H1 (cell line): ENCODE data around the gene FAAH. TPM values are rescaled to one million over a fixed set of nuclear protein-coding genes. Genes with fewer than 3 reads are reported as not detected.

Experiments
- CTCF ChIA-PET: fragments of 300-600 bp; sonication (Branson Sonifier 250); formaldehyde crosslinking; loops from one replicate; lab custom pipeline; 2021; ENCODE audit not compliant: partially characterized antibody; lab: Charles Lee
- POLR2A ChIA-PET: fragments of 300-600 bp; sonication (Branson Sonifier 250); formaldehyde crosslinking; loops from one replicate; lab custom pipeline; 2021; ENCODE audit warnings: inconsistent platforms; ENCODE audit not compliant: partially characterized antibody; lab: Charles Lee
- DNase-seq, 2 experiments: peaks; one replicate each; pipeline versions ENCODE4 v3.0.0 to v3.0.0-alpha.2; 2010 to 2022; ENCODE audit warnings: low spot score in 2 of 2, low read depth in 1 of 2, mixed read lengths in 1 of 2
- FAIRE-seq: peaks from 2 replicates; lab custom pipeline; 2011; peaks lifted over from hg19 to GRCh38; lab: Jason Lieb, UNC
- H2AFZ ChIP-seq: 2 replicates; pipeline ENCODE4 v1.8.1; 2012; ENCODE audit warnings: low read length, inconsistent platforms
- H2AK5ac ChIP-seq: 2 replicates; pipeline ENCODE4 v1.6.1; 2013; ENCODE audit warnings: low read depth, low read length
- H2BK120ac ChIP-seq: replicated peaks from 2 replicates; pipeline ENCODE3; 2013; ENCODE audit warnings: low read depth, low read length, inconsistent platforms
- H2BK12ac ChIP-seq: 2 replicates; pipeline ENCODE4 v1.6.1; 2013; ENCODE audit warnings: low read depth, low read length
- H2BK15ac ChIP-seq: 2 replicates; pipeline ENCODE4 v1.6.1; 2013; ENCODE audit warnings: low read length
- H2BK20ac ChIP-seq: 2 replicates; pipeline ENCODE4 v1.6.1; 2013; ENCODE audit warnings: low read length
- H2BK5ac ChIP-seq: 2 replicates; pipeline ENCODE4 v1.6.1; 2013; ENCODE audit warnings: low read depth, low read length
- H3K14ac ChIP-seq: 2 replicates; pipeline ENCODE4 v1.6.1; 2013; ENCODE audit warnings: inconsistent platforms; ENCODE audit not compliant: insufficient read length
- H3K18ac ChIP-seq: 2 replicates; pipeline ENCODE4 v1.6.1; 2013; ENCODE audit warnings: low read length; ENCODE audit errors: extremely low read depth
- H3K23ac ChIP-seq: 2 replicates; pipeline ENCODE4 v1.6.1; 2013; ENCODE audit warnings: inconsistent platforms; ENCODE audit not compliant: insufficient read length
- H3K23me2 ChIP-seq: 2 replicates; pipeline ENCODE4 v1.6.1; 2013; ENCODE audit warnings: low read depth, low read length
- H3K27ac ChIP-seq: 2 replicates; pipeline ENCODE4 v1.6.1; 2011; ENCODE audit warnings: low read depth, low read length, inconsistent platforms
- H3K27me3 ChIP-seq, 4 experiments: replicated peaks in 1 of 4; 1 replicate in 1 of 4; 2 replicates in 3 of 4; pipeline versions ENCODE4 v1.6.1 to v1.8.1; 2011 to 2013; ENCODE audit warnings: low read length in 3 of 4, mild to moderate bottlenecking in 3 of 4, inconsistent platforms in 2 of 4, mixed read lengths in 2 of 4, moderate library complexity in 1 of 4; ENCODE audit not compliant: control insufficient read depth in 3 of 4, insufficient read depth in 3 of 4; ENCODE audit errors: extremely low read depth in 1 of 4
- H3K36me3 ChIP-seq, 4 experiments: 2 replicates each; pipeline versions ENCODE4 v1.6.1 to v1.8.1; 2011 to 2013; ENCODE audit warnings: mild to moderate bottlenecking in 4 of 4, low read length in 3 of 4, moderate library complexity in 2 of 4, control low read depth in 1 of 4, inconsistent platforms in 1 of 4; ENCODE audit not compliant: insufficient read depth in 4 of 4, control insufficient read depth in 2 of 4
- H3K4ac ChIP-seq: replicated peaks from 2 replicates; pipeline ENCODE3; 2013; ENCODE audit warnings: low read length, low read depth, mixed read lengths, inconsistent platforms; ENCODE audit not compliant: insufficient read length
- H3K4me1 ChIP-seq, 4 experiments: replicated peaks in 1 of 4; 1 replicate in 1 of 4; 2 replicates in 3 of 4; pipeline versions ENCODE4 v1.6.1 to v1.8.1; 2011 to 2013; ENCODE audit warnings: low read length in 3 of 4, inconsistent platforms in 2 of 4, mixed read lengths in 1 of 4; ENCODE audit not compliant: insufficient read depth in 4 of 4, control insufficient read depth in 3 of 4
- H3K4me2 ChIP-seq, 2 experiments: 2 replicates each; pipeline versions ENCODE4 v1.6.1 to v1.8.1; 2011 to 2013; ENCODE audit warnings: low read depth in 2 of 2, low read length in 2 of 2, control low read depth in 1 of 2, inconsistent platforms in 1 of 2, mild to moderate bottlenecking in 1 of 2; ENCODE audit not compliant: insufficient read depth in 1 of 2
- H3K4me3 ChIP-seq, 4 experiments: fragments of 200-600, 300-600 bp in 1 of 4; sonication (generic), shearing (Covaris generic), sonication (Bioruptor Twin) in 1 of 4; 2 replicates each; pipeline versions ENCODE4 v1.5.1 to v1.8.1; 2011 to 2016; ENCODE audit warnings: low read length in 4 of 4, low read depth in 3 of 4, control low read depth in 2 of 4, inconsistent platforms in 2 of 4, mild to moderate bottlenecking in 2 of 4, mixed read lengths in 1 of 4, moderate library complexity in 1 of 4; ENCODE audit not compliant: insufficient read depth in 2 of 4; ENCODE audit errors: extremely low read depth in 1 of 4
- H3K56ac ChIP-seq: replicated peaks from 2 replicates; pipeline ENCODE3; 2013; ENCODE audit warnings: low read depth, mild to moderate bottlenecking, mixed read lengths, low read length, inconsistent platforms; ENCODE audit not compliant: insufficient read length
- H3K79me1 ChIP-seq: 2 replicates; pipeline ENCODE4 v1.6.1; 2013; ENCODE audit warnings: low read depth, low read length, control low read depth
- H3K79me2 ChIP-seq, 2 experiments: 2 replicates each; pipeline versions ENCODE4 v1.6.1 to v1.8.1; 2012 to 2013; ENCODE audit warnings: low read length in 2 of 2, mild to moderate bottlenecking in 2 of 2, inconsistent platforms in 1 of 2; ENCODE audit not compliant: insufficient read depth in 2 of 2, control insufficient read depth in 1 of 2
- H3K9ac ChIP-seq, 4 experiments: replicated peaks in 1 of 4; 1 replicate in 1 of 4; 2 replicates in 3 of 4; pipeline versions ENCODE4 v1.6.1 to v1.8.1; 2011 to 2013; ENCODE audit warnings: low read depth in 3 of 4, low read length in 3 of 4, control low read depth in 2 of 4, mild to moderate bottlenecking in 2 of 4, moderate library complexity in 2 of 4, inconsistent platforms in 1 of 4; ENCODE audit errors: extremely low read depth in 1 of 4
- H3K9me3 ChIP-seq, 2 experiments: 2 replicates each; pipeline versions ENCODE4 v1.6.1 to v1.8.1; 2012 to 2013; ENCODE audit warnings: mild to moderate bottlenecking in 2 of 2, moderate library complexity in 2 of 2, control low read depth in 1 of 2, inconsistent platforms in 1 of 2, low read depth in 1 of 2, low read length in 1 of 2, mixed read lengths in 1 of 2; ENCODE audit not compliant: insufficient read depth in 2 of 2
- H4K20me1 ChIP-seq, 2 experiments: replicated peaks in 1 of 2; 2 replicates each; pipeline versions ENCODE3 to v1.8.1; 2011 to 2013; ENCODE audit warnings: inconsistent platforms in 2 of 2, low read length in 2 of 2, mild to moderate bottlenecking in 1 of 2; ENCODE audit not compliant: insufficient read depth in 2 of 2, control insufficient read depth in 1 of 2
- H4K5ac ChIP-seq: 2 replicates; pipeline ENCODE4 v1.6.1; 2013; ENCODE audit warnings: low read length, low read depth, mixed read lengths, inconsistent platforms; ENCODE audit not compliant: insufficient read length
- H4K8ac ChIP-seq: 2 replicates; pipeline ENCODE4 v1.8.0; 2013; ENCODE audit warnings: mild to moderate bottlenecking, moderate library complexity, low read length, inconsistent platforms; ENCODE audit not compliant: insufficient read depth; ENCODE audit errors: extremely low read depth
- H4K91ac ChIP-seq: replicated peaks from 2 replicates; pipeline ENCODE3; 2013; ENCODE audit warnings: low read length, mixed read lengths, inconsistent platforms; ENCODE audit not compliant: insufficient read length
- BACH1 ChIP-seq: IDR thresholded peaks from 2 replicates; pipeline ENCODE4 v1.6.1; 2012; ENCODE audit warnings: low read length, improper control_type of control experiment
- CREB1 ChIP-seq: IDR thresholded peaks from 2 replicates; pipeline ENCODE4 v1.6.1; 2012; ENCODE audit warnings: inconsistent platforms
- RAD21 ChIP-seq, 2 experiments: IDR thresholded peaks in 1 of 2; conservative IDR thresholded peaks in 1 of 2; 2 replicates each; pipeline ENCODE4 v1.6.1; 2011; ENCODE audit warnings: low read depth in 2 of 2, low read length in 2 of 2, improper control_type of control experiment in 1 of 2, inconsistent platforms in 1 of 2, mild to moderate bottlenecking in 1 of 2, moderate library complexity in 1 of 2
- RNF2 ChIP-seq: fragments of 200-900, 300-1000 bp; sonication (generic); IDR thresholded peaks from 2 replicates; pipeline ENCODE4 v1.7.1; 2016; ENCODE audit warnings: borderline replicate concordance, low read depth, mild to moderate bottlenecking, antibody characterized with exemption, low read length; ENCODE audit not compliant: poor library complexity, severe bottlenecking; ENCODE audit errors: missing control alignments
- SP2 ChIP-seq: IDR thresholded peaks from 2 replicates; pipeline ENCODE4 v1.6.1; 2012; ENCODE audit warnings: mild to moderate bottlenecking, low read length, inconsistent platforms
- SUZ12 ChIP-seq: fragments of 200-600 bp; sonication (generic); IDR thresholded peaks from 2 replicates; pipeline ENCODE4 v1.6.1; 2012; ENCODE audit warnings: mild to moderate bottlenecking, inconsistent platforms, low read length, moderate library complexity, mixed read lengths
- TEAD4 ChIP-seq: IDR thresholded peaks from 2 replicates; pipeline ENCODE4 v1.6.1; 2012; ENCODE audit warnings: low read depth, low read length, inconsistent platforms, mixed read lengths
- WGBS, 2 experiments: shearing (Covaris generic) in 1 of 2; methylation state at CpG; one replicate each; pipeline versions ENCODE4 v1.1.6 to v1.1.7; 2013 to 2015; ENCODE audit warnings: low lambda C conversion rate in 2 of 2, mixed read lengths in 2 of 2, inconsistent platforms in 1 of 2, low coverage in 1 of 2, missing lambda C conversion rate in 1 of 2; ENCODE audit not compliant: insufficient replicate concordance in 2 of 2, insufficient coverage in 1 of 2, insufficient read length in 1 of 2; ENCODE audit errors: extremely low coverage in 1 of 2, missing lambda C conversion rate in 1 of 2; 5-methylcytosine and 5-hydroxymethylcytosine counted together
- polyA plus RNA-seq, 7 experiments: library from polyadenylated mRNA; depleted of rRNA in 3 of 7; stranded (reverse) in 5 of 7; unstranded in 2 of 7; fragments of >200 nt in 5 of 7; fragments of 200-250 nt in 2 of 7; gene quantifications; 1 replicate in 5 of 7; 2 replicates in 1 of 7; 4 replicates in 1 of 7; pipeline versions ENCODE4 v1.2.1 to v1.2.3, GENCODE V29; 2011 to 2013; ENCODE audit warnings: missing spikeins in 2 of 7, mixed read lengths in 2 of 7
- total RNA-seq: library from RNA; stranded (reverse); fragmentation: NEBNext Ultra II Directional; extraction: Animal tissue kit (Norgen Biotek cat#: 25700); gene quantifications from 2 replicates; pipeline ENCODE4 v1.2.1, GENCODE V29; 2021
- TF ChIP-seq, protein P1 (sequence below): IDR thresholded peaks from 2 replicates; pipeline ENCODE4 v1.6.1; 2012; ENCODE audit warnings: inconsistent platforms

The FAAH gene
- total and polyA plus RNA-seq, 2 of the 8 experiments (the other 6 are each of a cell fraction or from before 2014, with no cell fraction given): 41.2 to 47.3 TPM

DNA sequence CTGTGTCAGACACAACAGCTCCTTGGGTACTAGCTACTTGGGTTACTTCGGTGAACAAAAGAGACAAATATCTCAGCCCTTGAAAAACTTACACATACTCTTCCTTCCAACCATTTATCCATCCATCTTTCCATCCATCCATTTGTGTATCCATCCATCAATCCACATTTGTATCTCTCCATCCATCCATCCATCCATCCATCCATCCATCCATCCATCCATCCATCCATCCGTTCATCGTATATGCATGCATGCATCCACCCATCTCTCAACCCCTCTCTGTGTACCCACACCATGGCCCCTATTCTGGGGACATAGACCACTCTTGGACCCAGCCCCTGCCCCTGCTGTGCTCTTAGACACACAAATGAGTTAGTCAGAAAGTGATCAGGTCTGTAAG lies 40.2 kb downstream of the FAAH start:
- DNase-seq (no peak), FAIRE-seq (no peak)
- Histone ChIP-seq H3K4me2 (no peak overlapping the region), H2AFZ (no peak overlapping the region), H3K18ac (no peak overlapping the region), H2AK5ac (no peak overlapping the region), H3K23ac (no peak overlapping the region), H2BK15ac (no peak overlapping the region), H3K14ac (no peak overlapping the region), H2BK20ac (no peak overlapping the region), H3K27me3 (no peaks in the 10 kb centered on the region; a peak in 2 of 7 replicates), H2BK5ac (no peak overlapping the region), H4K5ac (no peak overlapping the region), H3K27ac (no peak overlapping the region), H3K4me1 (peaks cover 0 to 7% (median 2%) of the 10 kb centered on the region in 4 experiments; a peak in 3 of 7 replicates), H4K8ac (no peak overlapping the region), H4K20me1 (no peaks in the 10 kb centered on the region), H3K79me2 (no peaks in the 10 kb centered on the region), H3K9ac (no peak overlapping the region), H3K9me3 (no peaks in the 10 kb centered on the region), H3K23me2 (peaks cover 4% of the 10 kb centered on the region; the same call in 1 of the 2 replicates), H3K4me3 (no peak overlapping the region), H3K79me1 (no peaks in the 10 kb centered on the region), H3K56ac (peak overlapping the region; percentile 80), H2BK120ac (no peak overlapping the region), H3K36me3 (no peaks in the 10 kb centered on the region), H4K91ac (no peak overlapping the region), H3K4ac (no peak overlapping the region), H2BK12ac (no peak overlapping the region)
- ChIA-PET CTCF (interaction anchor here (1.0 to 27.2 kb wide), 10 partner anchors 7 to 113 kb away, joined by 3 to 513 read pairs (median 6); no protein-coding TSS in a partner anchor), POLR2A (interaction anchor here (0.7 to 9.9 kb wide), 3 partner anchors 8 to 41 kb away, joined by 3 to 80 read pairs (median 13); partner anchors contain the start of gene FAAH)
- WGBS, 2 experiments: 84% methylated on average over 3 of the region's 3 CpGs; no CpG with 5 or more reads in 1 of the 2 experiments
- TF ChIP-seq, protein P1, sequence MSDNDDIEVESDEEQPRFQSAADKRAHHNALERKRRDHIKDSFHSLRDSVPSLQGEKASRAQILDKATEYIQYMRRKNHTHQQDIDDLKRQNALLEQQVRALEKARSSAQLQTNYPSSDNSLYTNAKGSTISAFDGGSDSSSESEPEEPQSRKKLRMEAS: no peak
- TF ChIP-seq RNF2 (no peak), SUZ12 (no peak), SP2 (no peak), BACH1 (no peak), RAD21 (IDR thresholded peaks at IDR 0.05 in 1 of 2, conservative IDR thresholded peaks at IDR 0.05 in 1 of 2; ENCODE audit: low read depth in 2 of 2, low read length in 2 of 2) (no peak), CREB1 (no peak), TEAD4 (no peak)
